ENCODE results near the gene CDH8.

Gene CDH8

DNA sequence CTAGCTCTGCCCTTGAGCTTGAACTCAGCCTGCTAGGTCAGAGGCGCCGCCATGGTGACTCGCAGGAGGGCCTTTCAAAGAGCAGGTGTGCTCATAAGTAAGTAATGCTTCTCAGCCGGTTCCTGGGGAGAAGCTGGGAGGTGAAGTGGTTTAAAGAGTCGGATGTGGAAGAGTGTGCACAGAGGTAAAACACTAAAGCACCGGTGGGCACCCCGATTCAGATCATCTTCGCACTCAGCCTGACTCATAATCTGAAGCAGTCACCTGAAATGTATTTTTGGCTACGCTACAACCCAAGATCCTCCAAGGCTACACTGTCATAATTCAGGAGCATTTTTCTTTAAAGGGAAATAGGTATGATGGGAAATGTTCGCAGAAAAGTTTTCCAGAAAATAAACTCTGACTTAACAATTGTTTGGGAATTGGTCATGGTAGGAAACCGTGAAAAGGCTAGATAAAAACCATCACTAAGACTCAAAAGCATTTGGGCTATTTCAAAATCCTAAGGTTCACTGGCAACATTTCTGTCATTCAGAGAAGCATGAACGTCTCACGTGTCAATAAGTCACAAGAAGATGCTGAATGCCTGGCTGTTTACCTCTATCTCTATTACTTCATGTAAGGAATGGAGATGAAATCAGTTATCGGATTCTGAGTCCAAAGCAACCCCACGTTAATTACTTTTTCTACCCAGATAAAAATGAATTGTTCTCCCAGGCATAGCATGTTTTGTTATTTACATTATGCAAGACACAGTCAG, 17.8 kb downstream of the CDH8 start:
- no peak overlapping the region for H3K4me3 ChIP-seq (ENCODE audit: low read depth, low read length)
- DNase-seq (ENCODE audit: low read depth), result no peak
- TF ChIP-seq CTCF (conservative IDR thresholded peaks at IDR 0.05; ENCODE audit: low read depth, low read length), result no peak

DNA sequence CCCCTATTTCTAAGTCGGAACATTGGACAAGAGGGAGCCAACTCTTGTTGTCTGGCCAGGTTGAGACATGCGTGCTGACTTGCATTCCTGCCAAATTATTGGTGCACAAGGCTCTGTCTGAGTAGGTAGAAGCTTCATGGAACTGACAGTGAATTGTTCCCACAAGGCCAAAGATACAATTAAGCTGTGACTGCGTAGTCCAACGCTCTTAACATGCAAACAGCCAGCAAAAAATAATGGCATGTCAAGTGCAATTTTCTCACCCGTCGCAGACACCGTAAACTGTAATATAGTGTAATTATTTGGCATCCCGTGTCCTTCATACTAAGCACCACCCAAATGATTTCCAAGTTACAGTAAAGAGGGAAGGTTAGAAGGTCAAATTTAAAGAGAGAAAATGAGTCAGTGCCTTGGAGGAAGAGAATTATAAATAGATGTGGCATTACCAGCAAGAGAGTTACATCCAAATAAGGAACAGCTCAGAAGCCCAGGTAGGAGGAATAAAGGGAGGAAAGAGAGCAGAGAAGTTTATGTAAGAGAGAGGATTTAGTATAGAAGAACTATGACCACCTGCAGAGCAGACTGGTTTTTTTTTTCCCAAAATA, 21.8 kb downstream of the CDH8 start:
- no peak for DNase-seq (ENCODE audit: low read depth)
- TF ChIP-seq CTCF (conservative IDR thresholded peaks at IDR 0.05; ENCODE audit: low read depth, low read length), result no peak
- no peak overlapping the region for H3K4me3 ChIP-seq (ENCODE audit: low read depth, low read length)

- no peak for TF ChIP-seq CTCF (conservative IDR thresholded peaks at IDR 0.05; ENCODE audit: low read depth, low read length)
- H3K4me3 ChIP-seq (ENCODE audit: low read depth, low read length), result no peak overlapping the region
Measured at GRCh38 chr16:62010186-62010585, 26.1 kb downstream of the CDH8 start.

DNA sequence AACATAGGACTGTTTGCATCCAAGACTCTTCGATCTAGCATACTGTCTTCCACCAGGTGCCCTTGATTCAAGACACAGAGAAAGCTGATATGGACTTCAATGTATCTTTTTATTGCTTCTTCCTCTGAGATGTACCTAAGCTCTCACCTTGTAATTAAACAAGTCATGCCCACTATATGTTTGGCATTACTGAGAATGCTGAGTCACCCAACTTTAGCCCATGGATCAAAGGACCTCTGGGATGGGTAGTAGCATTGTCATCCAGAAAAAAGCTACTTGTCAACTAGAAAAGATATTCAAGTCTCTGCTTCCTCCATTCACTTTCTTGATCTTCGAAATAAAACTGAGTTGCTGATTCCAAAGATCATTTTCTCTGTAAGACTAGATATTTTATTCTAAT, 37.8 kb downstream of the CDH8 start:
- DNase-seq (ENCODE audit: low read depth), result no peak
- H3K4me3 ChIP-seq (ENCODE audit: low read depth, low read length), result no peak overlapping the region
- no peak for TF ChIP-seq CTCF (conservative IDR thresholded peaks at IDR 0.05; ENCODE audit: low read depth, low read length)

More at GRCh38 chr16:62010186-62010585, 26.1 kb downstream of the CDH8 start:
- no peak for DNase-seq (ENCODE audit: low read depth)

DNA sequence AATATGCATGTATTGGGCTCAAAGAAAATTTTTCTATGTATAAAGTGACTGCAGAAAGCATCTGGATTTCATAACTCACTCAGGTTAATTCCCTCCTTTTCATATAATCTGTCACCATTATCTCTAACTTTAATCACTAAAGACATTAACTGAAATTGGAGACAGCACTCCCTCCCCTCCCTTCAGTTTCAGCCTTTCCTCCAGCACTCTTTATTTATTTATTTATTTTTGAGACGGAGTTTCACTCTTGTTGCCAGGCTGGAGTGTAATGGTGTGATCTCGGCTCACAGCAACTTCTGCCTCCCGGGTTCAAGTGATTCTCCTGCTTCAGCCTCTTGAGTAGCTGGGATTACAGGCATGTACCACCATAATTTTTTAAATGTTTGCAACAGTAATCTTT, 43.1 kb downstream of the CDH8 start:
- TF ChIP-seq CTCF (conservative IDR thresholded peaks at IDR 0.05; ENCODE audit: low read depth, low read length), result no peak
- DNase-seq (ENCODE audit: low read depth), result no peak
- H3K4me3 ChIP-seq (ENCODE audit: low read depth, low read length), result no peak overlapping the region

GRCh38 chr16:61987474-61988012, 48.7 kb downstream of the CDH8 start:
- H3K4me3 ChIP-seq (ENCODE audit: low read depth, low read length), result no peak overlapping the region
- DNase-seq (ENCODE audit: low read depth), result no peak
- TF ChIP-seq CTCF (conservative IDR thresholded peaks at IDR 0.05; ENCODE audit: low read depth, low read length), result no peak

DNA sequence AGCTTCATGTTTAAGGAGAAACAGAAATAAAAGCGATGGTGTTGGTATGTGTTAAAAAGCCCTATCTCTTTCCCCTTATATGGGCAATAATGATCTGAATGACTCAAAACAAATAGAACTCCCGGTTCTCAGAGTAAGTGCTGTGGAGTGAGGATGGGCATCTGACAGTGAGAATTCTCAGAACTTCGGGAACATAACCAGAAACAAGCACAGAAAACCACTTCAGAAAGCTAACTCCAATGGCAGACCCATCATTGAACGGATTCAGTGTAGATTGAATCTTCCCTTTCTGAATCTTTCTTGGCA, 67.2 kb downstream of the CDH8 start:
- no peak overlapping the region for H3K4me3 ChIP-seq (ENCODE audit: low read depth, low read length)
- TF ChIP-seq CTCF (conservative IDR thresholded peaks at IDR 0.05; ENCODE audit: low read depth, low read length), result no peak
- no peak for DNase-seq (ENCODE audit: low read depth)
